ENCODE data around the gene SLC17A9. TPM values are rescaled to one million over a fixed set of nuclear protein-coding genes. Genes with fewer than 3 reads are reported as not detected.

Gene SLC17A9
- total and polyA plus RNA-seq, 2 of the 8 experiments (the other 6 are each of a cell fraction or from before 2014, with no cell fraction given) = 23.5 to 35.2 TPM

GRCh38 chr20:63003546-63003945 is 51.0 kb downstream of the SLC17A9 start:
- H2BK15ac ChIP-seq (ENCODE audit: low read length) = no peak overlapping the region
- H4K5ac ChIP-seq (ENCODE audit: insufficient read length, low read depth, low read length) = no peak overlapping the region
- H3K9ac ChIP-seq (replicated peaks in 1 of 4; ENCODE audit: extremely low read depth in 1 of 4, low read depth in 3 of 4, low read length in 3 of 4) = no peak overlapping the region
- FAIRE-seq = peak; percentile 58
- H3K79me1 ChIP-seq (ENCODE audit: low read depth, low read length) = no peaks in the 10 kb centered on the region
- ChIA-PET POLR2A (ENCODE audit: partially characterized antibody) (interaction anchor here (0.8 to 1.7 kb wide), 6 partner anchors 9 to 76 kb away, joined by 3 to 6 read pairs (median 4); no protein-coding TSS in a partner anchor), CTCF (ENCODE audit: partially characterized antibody) (interaction anchor here (0.8 to 2.9 kb wide), 3 partner anchors 9 to 171 kb away, joined by 3 to 14 read pairs (median 8); no protein-coding TSS in a partner anchor)
- H3K18ac ChIP-seq (ENCODE audit: extremely low read depth, low read length) = peak overlapping the region; percentile 34; the same call in 1 of the 2 replicates
- no peak overlapping the region for H3K14ac ChIP-seq (ENCODE audit: insufficient read length)
- H3K4me1 ChIP-seq (replicated peaks in 1 of 4; ENCODE audit: control insufficient read depth in 3 of 4, insufficient read depth in 4 of 4, low read length in 3 of 4) = peaks cover 2 to 28% (median 14%) of the 10 kb centered on the region in 4 experiments
- H4K20me1 ChIP-seq (replicated peaks in 1 of 2; ENCODE audit: control insufficient read depth in 1 of 2, insufficient read depth in 2 of 2, low read length in 2 of 2) = peaks cover 4 to 6% of the 10 kb centered on the region in 2 experiments
- H2BK20ac ChIP-seq (ENCODE audit: low read length) = no peak overlapping the region
- H2AFZ ChIP-seq (ENCODE audit: low read length) = no peak overlapping the region
- H3K23ac ChIP-seq (ENCODE audit: insufficient read length) = no peak overlapping the region
- peaks cover 4% of the 10 kb centered on the region; the same call in 1 of the 2 replicates for H3K23me2 ChIP-seq (ENCODE audit: low read depth, low read length)
- H2AK5ac ChIP-seq (ENCODE audit: low read depth, low read length) = no peak overlapping the region
- H2BK120ac ChIP-seq (replicated peaks; ENCODE audit: low read depth, low read length) = no peak overlapping the region
- H3K4ac ChIP-seq (replicated peaks; ENCODE audit: insufficient read length, low read depth, low read length) = no peak overlapping the region
- no peak overlapping the region for H4K8ac ChIP-seq (ENCODE audit: extremely low read depth, insufficient read depth, low read length)
- no peak overlapping the region for H2BK12ac ChIP-seq (ENCODE audit: low read depth, low read length)
- no peak overlapping the region for H3K27ac ChIP-seq (ENCODE audit: low read depth, low read length)
- H3K27me3 ChIP-seq (replicated peaks in 1 of 4; ENCODE audit: control insufficient read depth in 3 of 4, extremely low read depth in 1 of 4, insufficient read depth in 3 of 4, low read length in 3 of 4) = peaks cover 52 to 69% (median 66%) of the 10 kb centered on the region in 4 experiments
- H3K4me3 ChIP-seq (ENCODE audit: extremely low read depth in 1 of 4, insufficient read depth in 2 of 4, low read depth in 3 of 4, low read length in 4 of 4) = peak overlapping the region in 2 of 4 experiments; percentile 19 to 22; a peak in 2 of 8 replicates
- H3K4me2 ChIP-seq (ENCODE audit: insufficient read depth in 1 of 2, low read depth in 2 of 2, low read length in 2 of 2) = peak overlapping the region; percentile 54 to 59
- H3K36me3 ChIP-seq (ENCODE audit: control insufficient read depth in 2 of 4, insufficient read depth in 4 of 4, low read length in 3 of 4) = peaks cover 0 to 16% (median 0%) of the 10 kb centered on the region in 4 experiments; a peak in 1 of 8 replicates
- H3K9me3 ChIP-seq (ENCODE audit: insufficient read depth in 2 of 2, low read depth in 1 of 2, low read length in 1 of 2) = no peaks in the 10 kb centered on the region; a peak in 1 of 4 replicates
- no peak overlapping the region for H2BK5ac ChIP-seq (ENCODE audit: low read depth, low read length)
- no peaks in the 10 kb centered on the region for H3K79me2 ChIP-seq (ENCODE audit: control insufficient read depth in 1 of 2, insufficient read depth in 2 of 2, low read length in 2 of 2)
- H4K91ac ChIP-seq (replicated peaks; ENCODE audit: insufficient read length, low read length) = no peak overlapping the region
- DNase-seq (ENCODE audit: low read depth in 1 of 2, low spot score in 2 of 2) = no peak
- 9% methylated on average over 13 of the region's 13 CpGs; no CpG with 5 or more reads in 1 of the 2 experiments for WGBS, 2 experiments (ENCODE audit: extremely low coverage in 1 of 2, insufficient coverage in 1 of 2, insufficient read length in 1 of 2, insufficient replicate concordance in 2 of 2, low coverage in 1 of 2, low lambda C conversion rate in 2 of 2, missing lambda C conversion rate in 1 of 2)
- no peak overlapping the region for H3K56ac ChIP-seq (replicated peaks; ENCODE audit: insufficient read length, low read depth, low read length)
- TF ChIP-seq GTF2F1 (IDR thresholded peaks at IDR 0.05; ENCODE audit: borderline replicate concordance, low read depth, low read length) (no peak), JUN (IDR thresholded peaks at IDR 0.05; ENCODE audit: low read depth, low read length) (no peak), POLR2AphosphoS5 (IDR thresholded peaks at IDR 0.05; ENCODE audit: low read depth, low read length) (no peak), SP2 (IDR thresholded peaks at IDR 0.05; ENCODE audit: low read length) (no peak), SIX5 (IDR thresholded peaks at IDR 0.05; ENCODE audit: low read depth, low read length) (no peak), HDAC2 (IDR thresholded peaks at IDR 0.05; ENCODE audit: borderline replicate concordance in 1 of 2, low read depth in 2 of 2, low read length in 2 of 2) (peak in 1 of 2 experiments; percentile 58; a peak in 1 of 4 replicates), USF2 (IDR thresholded peaks at IDR 0.05; ENCODE audit: low read length) (no peak), SRF (IDR thresholded peaks at IDR 0.05; ENCODE audit: low read depth, low read length) (no peak), CEBPB (IDR thresholded peaks at IDR 0.05; ENCODE audit: low read depth, low read length) (no peak), KDM5A (IDR thresholded peaks at IDR 0.05; ENCODE audit: low read length) (no peak), SP4 (IDR thresholded peaks at IDR 0.05; ENCODE audit: low read length) (no peak), YY1 (IDR thresholded peaks at IDR 0.05; ENCODE audit: low read depth, low read length) (0 out of 2 replicates have a peak, but pooled peaks have one; percentile 60), SIN3A (conservative IDR thresholded peaks at IDR 0.05 in 1 of 2, IDR thresholded peaks at IDR 0.05 in 1 of 2; ENCODE audit: low read depth in 1 of 2, low read length in 2 of 2) (no peak)

Data from H1 (cell line).